ENCODE measurements around the gene SMIM45.

SMIM45 gene

GRCh38 chr22:41908411-41909309 is 43.3 kb upstream of the SMIM45 start:
- Mint-ChIP-seq H3K9me3 (peaks cover 0 to 24% (median 8%) of the 10 kb centered on the region in 7 donors), H3K36me3 (peaks cover 38 to 41% of the 10 kb centered on the region in 2 donors), H3K27me3 (ENCODE audit: low read depth in 3 of 3) (peaks cover 40 to 51% (median 45%) of the 10 kb centered on the region in 3 donors), H3K4me3 (peak overlapping the region in 1 of 2 donors; percentile 75), H3K27ac (peak overlapping the region in 1 of 7 donors; percentile 20), H3K4me1 (peaks cover 26% of the 10 kb centered on the region)
- Histone ChIP-seq H4K20me1 (ENCODE audit: insufficient read depth, low read length) (peaks cover 9% of the 10 kb centered on the region), H3K4me1 (ENCODE audit: control insufficient read depth in 1 of 2, insufficient read depth in 2 of 2, low read length in 2 of 2) (peaks cover 21 to 39% of the 10 kb centered on the region in 2 donors), H3K9ac (ENCODE audit: insufficient read depth, low read length, poor library complexity, severe bottlenecking) (no peak overlapping the region), H2AFZ (ENCODE audit: insufficient read depth, low read depth, low read length, poor library complexity, severe bottlenecking) (no peak overlapping the region), H3K27ac (ENCODE audit: low read depth in 1 of 2, low read length in 2 of 2) (no peak overlapping the region), H3K79me2 (ENCODE audit: insufficient read depth, low read length) (no peaks in the 10 kb centered on the region), H3K36me3 (replicated peaks in 1 of 2; ENCODE audit: control insufficient read depth in 1 of 2, insufficient read depth in 2 of 2, low read length in 2 of 2) (peaks cover 30 to 40% of the 10 kb centered on the region in 2 donors), H3K27me3 (ENCODE audit: control insufficient read depth in 2 of 2, insufficient read depth in 2 of 2, low read length in 2 of 2) (peaks cover 30 to 43% of the 10 kb centered on the region in 2 donors), H3K4me2 (replicated peaks; ENCODE audit: extremely low read depth, low read length, poor library complexity, severe bottlenecking) (no peak overlapping the region), H3K4me3 (replicated peaks in 1 of 3; ENCODE audit: low read depth in 2 of 3, low read length in 3 of 3) (no peak overlapping the region), H3K9me3 (replicated peaks in 1 of 2; ENCODE audit: control insufficient read depth in 1 of 2, insufficient read depth in 1 of 2, low read length in 2 of 2) (peaks cover 0 to 22% of the 10 kb centered on the region in 2 donors)
- 64% methylated on average over 14 of the region's 14 CpGs for WGBS (ENCODE audit: insufficient coverage)
- intact Hi-C loops (cut with micrococcal nuclease), result no loop called here
- no peak for TF ChIP-seq CTCF (IDR thresholded peaks at IDR 0.05)
- DNase-seq, result no peak

GRCh38 chr22:41909310-41910049 is 42.5 kb upstream of the SMIM45 start:
- intact Hi-C loops (cut with micrococcal nuclease), result no loop called here
- Histone ChIP-seq H3K36me3 (replicated peaks in 1 of 2; ENCODE audit: control insufficient read depth in 1 of 2, insufficient read depth in 2 of 2, low read length in 2 of 2) (peaks cover 22 to 31% of the 10 kb centered on the region in 2 donors), H3K4me3 (replicated peaks in 1 of 3; ENCODE audit: low read depth in 2 of 3, low read length in 3 of 3) (no peak overlapping the region), H3K4me2 (replicated peaks; ENCODE audit: extremely low read depth, low read length, poor library complexity, severe bottlenecking) (peak overlapping the region; percentile 44), H3K9ac (ENCODE audit: insufficient read depth, low read length, poor library complexity, severe bottlenecking) (no peak overlapping the region), H3K9me3 (replicated peaks in 1 of 2; ENCODE audit: control insufficient read depth in 1 of 2, insufficient read depth in 1 of 2, low read length in 2 of 2) (peaks cover 0 to 22% of the 10 kb centered on the region in 2 donors), H3K4me1 (ENCODE audit: control insufficient read depth in 1 of 2, insufficient read depth in 2 of 2, low read length in 2 of 2) (peaks cover 21 to 44% of the 10 kb centered on the region in 2 donors), H3K79me2 (ENCODE audit: insufficient read depth, low read length) (no peaks in the 10 kb centered on the region), H3K27ac (ENCODE audit: low read depth in 1 of 2, low read length in 2 of 2) (no peak overlapping the region), H3K27me3 (ENCODE audit: control insufficient read depth in 2 of 2, insufficient read depth in 2 of 2, low read length in 2 of 2) (peaks cover 30 to 45% of the 10 kb centered on the region in 2 donors), H4K20me1 (ENCODE audit: insufficient read depth, low read length) (peaks cover 9% of the 10 kb centered on the region), H2AFZ (ENCODE audit: insufficient read depth, low read depth, low read length, poor library complexity, severe bottlenecking) (no peak overlapping the region)
- peaks cover 0 to 24% (median 11%) of the 10 kb centered on the region in 7 donors for H3K9me3 Mint-ChIP-seq
- H3K4me3 Mint-ChIP-seq, result peak overlapping the region in 1 of 2 donors; percentile 75
- WGBS (ENCODE audit: insufficient coverage), result 36% methylated on average over 54 of the region's 55 CpGs
- no peak for TF ChIP-seq CTCF (IDR thresholded peaks at IDR 0.05)
- H3K36me3 Mint-ChIP-seq, result peaks cover 30 to 34% of the 10 kb centered on the region in 2 donors
- no peak overlapping the region for H3K27ac Mint-ChIP-seq
- DNase-seq, result no peak
- H3K4me1 Mint-ChIP-seq, result peaks cover 26% of the 10 kb centered on the region
- peaks cover 42 to 58% (median 48%) of the 10 kb centered on the region in 3 donors for H3K27me3 Mint-ChIP-seq (ENCODE audit: low read depth in 3 of 3)
